Measurements from ENCODE around the gene NKAIN2.
"Not testable (repeated sequence)": the region's sequence is repeated elsewhere in the genome, so short reads cannot be mapped to it uniquely, and the experiment has no call there.

NKAIN2 gene

DNA sequence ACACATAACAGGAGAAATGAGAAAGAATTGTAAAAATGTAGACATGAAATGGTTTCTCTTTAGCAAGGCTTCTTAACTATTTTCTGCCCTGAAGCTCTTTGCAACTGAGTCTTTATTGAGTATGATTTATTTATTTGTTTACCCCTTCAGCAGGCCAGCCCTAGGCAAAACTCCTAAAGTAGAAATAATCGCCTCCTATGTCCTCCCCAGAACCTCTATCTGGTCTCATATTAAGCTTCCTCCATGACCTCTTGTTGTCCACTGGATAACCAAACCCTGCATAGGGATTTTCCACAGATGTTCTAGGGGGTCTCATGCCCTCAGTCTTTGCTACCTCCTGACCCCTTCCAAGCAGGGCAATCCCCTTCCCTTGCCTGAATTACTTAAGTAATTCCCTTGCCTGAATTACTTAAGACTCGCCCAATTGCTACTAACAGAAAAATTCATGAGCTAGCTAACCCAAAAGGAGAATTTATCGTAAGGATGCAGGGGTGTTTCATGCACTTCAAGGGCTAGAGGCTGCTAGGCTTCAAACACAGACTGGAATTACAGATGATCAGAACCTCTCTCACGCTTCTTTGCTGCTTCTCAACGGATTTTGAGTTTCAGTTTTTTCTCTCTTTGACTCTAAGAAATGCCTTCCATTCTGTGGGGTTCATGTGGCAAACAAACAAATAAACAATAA, 732.6 kb downstream of the NKAIN2 start:
- peaks cover 3% of the 10 kb centered on the region for H3K9me3 Mint-ChIP-seq
- no peaks in the 10 kb centered on the region for H3K27me3 Mint-ChIP-seq
- no peak overlapping the region for H3K27ac Mint-ChIP-seq
- no peak for ATAC-seq
- H3K4me1 Mint-ChIP-seq: no peaks in the 10 kb centered on the region
- no peak overlapping the region for H3K4me3 Mint-ChIP-seq
- DNase-seq: no peak
- no peaks in the 10 kb centered on the region for H3K36me3 Mint-ChIP-seq (ENCODE audit: low read depth)

DNA sequence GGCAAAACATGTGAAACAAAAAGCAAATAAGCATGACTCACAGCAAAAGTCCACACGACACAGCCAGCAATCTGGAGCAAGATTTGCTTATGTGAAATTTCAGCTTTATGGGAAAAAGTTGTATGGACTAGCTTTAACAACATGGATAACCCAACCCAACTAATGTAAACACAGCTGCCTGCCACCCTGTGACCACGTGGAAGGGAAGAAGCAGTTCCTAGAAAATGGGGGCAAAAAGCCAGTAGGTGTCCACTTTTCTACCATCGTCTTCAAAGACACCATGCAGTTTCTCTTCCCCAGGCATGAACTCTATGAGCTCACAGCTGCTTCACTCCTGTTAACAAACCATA, 733.2 kb downstream of the NKAIN2 start:
- no peak overlapping the region for H3K27ac Mint-ChIP-seq
- peaks cover 3% of the 10 kb centered on the region for H3K9me3 Mint-ChIP-seq
- DNase-seq (no peak), ATAC-seq (no peak)
- no peaks in the 10 kb centered on the region for H3K36me3 Mint-ChIP-seq (ENCODE audit: low read depth)
- H3K4me1 Mint-ChIP-seq: no peaks in the 10 kb centered on the region
- H3K27me3 Mint-ChIP-seq: no peaks in the 10 kb centered on the region
- H3K4me3 Mint-ChIP-seq: no peak overlapping the region

DNA sequence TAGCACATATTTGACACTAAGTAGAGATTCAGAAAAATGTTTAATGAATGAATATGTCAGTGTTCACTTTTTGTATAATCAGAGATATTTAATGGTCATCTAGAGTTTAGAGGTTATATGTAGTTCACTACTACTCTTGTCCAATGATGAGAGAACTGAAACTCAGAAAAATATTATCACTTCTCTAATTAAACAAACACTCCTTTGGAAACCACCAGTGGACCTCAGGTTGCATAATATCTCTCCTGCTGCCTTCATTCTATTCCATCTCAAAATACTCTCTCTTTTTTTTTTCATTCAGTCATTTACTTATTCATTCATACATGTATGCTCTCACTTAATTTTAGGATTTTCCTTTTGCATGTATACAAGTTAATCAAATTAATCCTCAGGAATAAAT, 735.4 kb downstream of the NKAIN2 start:
- peaks cover 3% of the 10 kb centered on the region for H3K9me3 Mint-ChIP-seq

DNA sequence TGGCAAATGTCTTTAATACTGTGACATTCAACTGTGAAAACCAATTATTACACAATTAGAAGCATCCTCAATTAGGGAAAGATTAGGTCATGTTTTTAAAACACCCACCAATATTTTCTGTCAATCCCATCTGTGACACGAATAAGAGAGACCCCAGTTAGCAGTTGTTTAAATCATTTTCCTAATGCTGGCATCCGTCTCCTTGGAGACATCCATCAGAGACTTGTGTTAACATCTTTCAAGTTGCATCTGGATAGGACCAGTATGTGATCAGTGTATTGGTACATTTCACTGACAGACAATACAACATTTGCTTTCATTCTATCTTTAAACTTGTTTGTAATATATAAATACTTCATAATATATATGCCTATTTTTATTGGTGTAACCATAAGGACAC, 737.9 kb downstream of the NKAIN2 start:
- no peaks in the 10 kb centered on the region for H3K4me1 Mint-ChIP-seq
- H3K9me3 Mint-ChIP-seq: no peaks in the 10 kb centered on the region
- H3K27me3 Mint-ChIP-seq: no peaks in the 10 kb centered on the region
- ATAC-seq: no peak
- no peak for DNase-seq
- H3K36me3 Mint-ChIP-seq (ENCODE audit: low read depth): no peaks in the 10 kb centered on the region
- no peak overlapping the region for H3K27ac Mint-ChIP-seq
- H3K4me3 Mint-ChIP-seq: no peak overlapping the region

More for the DNA sequence above, 735.4 kb downstream of the NKAIN2 start:
- DNase-seq (no peak), ATAC-seq (no peak)
- Mint-ChIP-seq H3K36me3 (ENCODE audit: low read depth) (no peaks in the 10 kb centered on the region), H3K27ac (no peak overlapping the region), H3K4me1 (no peaks in the 10 kb centered on the region), H3K27me3 (no peaks in the 10 kb centered on the region), H3K4me3 (no peak overlapping the region)

DNA sequence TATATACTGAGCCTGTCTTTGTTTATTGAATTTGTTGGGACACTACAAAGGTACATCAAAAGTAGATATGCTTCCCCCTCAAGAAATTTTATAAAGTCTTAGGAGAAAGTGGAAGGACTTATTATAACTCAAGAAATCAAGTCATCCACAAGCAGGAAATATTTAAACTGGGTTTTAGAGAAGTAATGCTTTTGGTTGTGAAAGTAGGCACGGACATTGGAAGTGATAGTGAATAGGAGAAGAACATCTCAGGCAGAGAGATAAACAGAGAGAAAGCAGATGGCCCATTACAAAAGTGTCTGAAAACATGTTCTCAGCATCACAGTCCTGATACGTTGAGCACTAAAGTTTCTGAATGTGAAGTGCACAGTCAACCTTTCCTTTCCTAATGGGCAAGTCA, 742.9 kb downstream of the NKAIN2 start:
- Mint-ChIP-seq H3K27me3 (no peaks in the 10 kb centered on the region), H3K9me3 (peaks cover 3% of the 10 kb centered on the region), H3K36me3 (ENCODE audit: low read depth) (no peaks in the 10 kb centered on the region), H3K4me3 (no peak overlapping the region), H3K4me1 (no peaks in the 10 kb centered on the region), H3K27ac (no peak overlapping the region)
- DNase-seq (no peak), ATAC-seq (no peak)

DNA sequence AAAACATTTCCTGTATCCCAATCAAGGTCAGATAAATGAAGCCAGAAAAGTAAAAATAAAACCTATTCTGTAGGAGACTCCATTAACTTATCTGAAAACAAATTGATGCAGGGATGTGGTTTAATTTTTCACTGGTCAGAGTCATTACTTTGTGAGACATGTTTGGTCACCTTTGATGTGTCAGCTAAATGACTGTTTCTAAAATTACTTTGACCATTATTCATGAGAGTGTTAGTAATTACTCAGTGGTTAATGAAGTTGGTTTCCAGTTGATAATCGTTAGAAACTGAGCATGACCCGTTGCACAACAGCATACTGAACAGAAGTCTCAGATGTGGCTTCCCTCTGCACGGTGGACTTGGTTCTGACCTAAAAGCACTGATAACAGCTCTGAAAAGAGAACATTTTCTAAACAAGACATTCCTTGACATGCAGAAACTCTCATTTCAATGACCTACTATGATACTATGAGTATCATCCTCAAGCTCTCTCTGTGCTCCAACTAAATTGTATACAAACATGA, 748.1 kb downstream of the NKAIN2 start:
- peaks cover 3% of the 10 kb centered on the region for H3K9me3 Mint-ChIP-seq
- H3K4me3 Mint-ChIP-seq: no peak overlapping the region
- no peak for ATAC-seq
- H3K4me1 Mint-ChIP-seq: no peaks in the 10 kb centered on the region
- no peaks in the 10 kb centered on the region for H3K36me3 Mint-ChIP-seq (ENCODE audit: low read depth)
- no peak for DNase-seq
- no peak overlapping the region for H3K27ac Mint-ChIP-seq
- no peaks in the 10 kb centered on the region for H3K27me3 Mint-ChIP-seq

DNA sequence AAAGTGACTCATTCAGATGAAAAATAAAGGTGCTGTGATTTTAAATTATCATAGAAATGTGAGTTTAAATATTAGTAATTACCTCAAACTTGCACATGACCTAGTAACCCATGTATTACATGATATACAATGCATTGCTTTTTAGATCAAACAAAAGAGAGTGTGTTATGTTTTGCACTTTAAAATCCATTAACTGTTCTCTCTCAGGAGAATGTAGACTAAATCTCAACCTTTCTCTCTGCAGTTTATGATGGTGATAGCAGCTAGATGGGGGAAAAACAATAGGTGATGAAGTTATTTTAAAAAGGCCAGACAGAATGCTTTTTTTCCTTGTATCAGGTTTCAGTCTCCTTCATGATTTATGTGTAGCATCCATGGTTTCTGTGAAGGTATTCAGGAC, 754.2 kb downstream of the NKAIN2 start:
- Mint-ChIP-seq H3K4me3 (no peak overlapping the region), H3K9me3 (no peaks in the 10 kb centered on the region), H3K36me3 (ENCODE audit: low read depth) (no peaks in the 10 kb centered on the region), H3K27ac (no peak overlapping the region), H3K4me1 (no peaks in the 10 kb centered on the region), H3K27me3 (no peaks in the 10 kb centered on the region)
- no peak for ATAC-seq
- no peak for DNase-seq

DNA sequence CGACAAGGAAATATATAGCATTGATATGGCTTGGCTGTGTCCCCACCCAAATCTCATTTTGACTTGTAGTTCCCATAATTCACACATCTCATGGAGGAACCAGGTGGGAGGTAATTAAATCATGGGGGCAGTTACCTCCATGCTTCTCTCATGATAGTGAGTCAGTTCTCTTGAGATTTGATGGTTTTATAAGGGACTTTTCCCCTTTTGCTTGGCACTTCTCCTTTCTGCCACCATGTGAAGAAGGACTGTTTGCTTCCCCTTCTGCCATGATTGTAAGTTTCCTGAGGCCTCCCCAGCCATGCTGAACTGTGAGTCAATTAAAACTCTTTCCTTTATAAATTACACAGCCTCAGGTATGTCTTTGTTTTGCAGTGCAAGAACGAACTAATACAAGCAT, 756.4 kb downstream of the NKAIN2 start:
- not testable (repeated sequence) for H3K36me3 Mint-ChIP-seq (ENCODE audit: low read depth); H3K27ac Mint-ChIP-seq

DNA sequence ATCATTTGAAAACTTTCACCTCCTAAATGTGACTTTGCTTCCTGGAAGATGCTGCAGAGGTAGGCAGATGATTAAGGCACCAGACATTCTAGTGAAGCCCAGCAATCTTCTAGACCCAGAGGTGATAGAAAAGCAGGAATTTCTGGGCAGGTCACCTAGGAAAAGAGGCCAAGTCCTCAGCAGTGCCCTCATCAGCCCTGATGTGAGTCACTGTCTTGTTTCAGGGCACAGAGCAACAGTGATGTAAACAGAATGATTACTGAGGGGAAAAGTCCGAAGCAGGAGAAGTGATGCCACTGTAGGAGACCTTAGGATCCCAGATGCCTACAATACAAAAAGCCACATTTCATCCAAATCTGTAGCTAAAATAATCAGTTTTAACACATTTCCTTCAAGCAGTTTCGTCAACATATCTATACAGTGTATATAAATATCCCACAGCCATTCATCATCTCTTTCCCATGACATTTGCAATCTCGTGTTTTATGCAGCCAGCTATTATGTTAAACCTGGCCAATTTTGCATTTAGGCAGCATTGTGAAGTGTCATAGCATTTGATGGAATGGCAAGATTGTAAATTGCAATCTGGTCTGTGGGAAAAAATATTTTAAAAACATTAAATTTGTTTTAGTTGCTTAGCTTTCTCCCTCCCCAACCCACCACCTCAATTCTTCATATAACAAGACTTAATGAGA, 757.4 kb downstream of the NKAIN2 start:
- Mint-ChIP-seq H3K4me3 (no peak overlapping the region), H3K9me3 (peaks cover 4% of the 10 kb centered on the region), H3K27ac (no peak overlapping the region), H3K4me1 (no peaks in the 10 kb centered on the region), H3K36me3 (ENCODE audit: low read depth) (no peaks in the 10 kb centered on the region), H3K27me3 (no peaks in the 10 kb centered on the region)
- ATAC-seq (no peak), DNase-seq (no peak)

More for the DNA sequence above, 756.4 kb downstream of the NKAIN2 start:
- ATAC-seq, H3K27me3 Mint-ChIP-seq, DNase-seq, H3K9me3 Mint-ChIP-seq, H3K4me1 Mint-ChIP-seq, H3K4me3 Mint-ChIP-seq: not testable (repeated sequence)

DNA sequence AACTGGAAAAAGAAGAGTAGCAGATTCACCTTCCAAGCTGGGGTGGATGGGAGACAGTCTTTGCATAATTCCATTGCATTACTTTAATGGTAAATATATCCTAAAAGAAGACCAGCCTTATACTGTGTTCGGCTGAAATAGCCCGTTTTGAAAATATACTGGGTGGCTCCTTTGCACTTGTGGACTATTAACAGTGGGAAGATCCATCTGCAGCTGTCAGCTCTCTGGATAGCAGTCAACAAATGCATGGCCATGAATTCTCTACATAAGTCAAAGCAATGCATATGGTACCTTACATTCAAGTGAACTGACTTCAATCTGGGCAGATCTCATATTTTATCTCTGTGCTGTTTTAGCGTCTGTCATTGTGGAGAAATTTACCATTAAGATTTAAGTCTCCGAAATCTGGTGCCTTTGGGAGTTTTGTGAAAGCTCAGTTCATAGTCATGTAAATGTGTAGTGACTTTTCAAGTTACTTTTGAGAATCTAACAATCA, 758.0 kb downstream of the NKAIN2 start:
- H3K9me3 Mint-ChIP-seq: peaks cover 4% of the 10 kb centered on the region
- no peak for DNase-seq
- no peaks in the 10 kb centered on the region for H3K27me3 Mint-ChIP-seq
- H3K36me3 Mint-ChIP-seq (ENCODE audit: low read depth): no peaks in the 10 kb centered on the region
- H3K4me3 Mint-ChIP-seq: no peak overlapping the region
- no peaks in the 10 kb centered on the region for H3K4me1 Mint-ChIP-seq
- H3K27ac Mint-ChIP-seq: no peak overlapping the region
- no peak for ATAC-seq

DNA sequence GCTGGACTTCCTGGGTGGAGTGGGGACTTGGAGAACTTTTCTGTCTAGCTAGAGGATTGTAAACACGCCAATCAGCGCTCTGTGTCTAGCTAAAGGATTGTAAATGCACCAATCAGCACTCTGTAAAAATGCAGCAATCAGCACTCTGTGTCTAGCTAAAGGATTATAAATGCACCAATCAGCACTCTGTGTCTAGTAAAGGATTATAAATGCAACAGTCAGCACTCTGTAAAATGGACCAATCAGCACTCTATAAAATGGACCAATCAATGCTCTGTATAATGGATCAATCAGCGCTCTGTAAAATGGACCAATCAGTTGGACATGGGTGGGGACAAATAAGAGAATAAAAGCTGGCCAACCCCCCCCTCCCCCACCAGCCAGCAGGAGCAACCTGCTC, 760.5 kb downstream of the NKAIN2 start:
- not testable (repeated sequence) for H3K4me3 Mint-ChIP-seq; DNase-seq; H3K27ac Mint-ChIP-seq; H3K36me3 Mint-ChIP-seq (ENCODE audit: low read depth); H3K9me3 Mint-ChIP-seq; ATAC-seq; H3K27me3 Mint-ChIP-seq; H3K4me1 Mint-ChIP-seq

DNA sequence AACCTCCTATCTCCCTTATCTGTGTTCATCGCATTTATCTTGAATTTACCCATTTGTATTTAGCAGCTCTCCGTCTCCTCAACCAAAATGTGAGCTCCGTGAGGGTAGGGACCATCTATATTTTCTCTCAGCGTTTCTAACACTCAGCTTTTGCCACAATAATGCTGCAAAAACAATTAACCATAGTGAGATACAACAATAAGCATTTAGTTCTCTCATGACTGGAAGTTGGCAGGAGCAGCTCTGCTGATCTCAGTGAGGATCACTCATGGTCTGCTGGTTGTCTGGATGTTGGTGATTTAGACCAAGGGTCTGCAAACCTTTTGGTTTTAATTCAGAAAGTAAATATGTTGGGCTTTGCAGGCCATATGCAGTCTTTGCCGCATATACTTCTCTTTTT, 763.7 kb downstream of the NKAIN2 start:
- Mint-ChIP-seq H3K9me3 (peaks cover 21% of the 10 kb centered on the region), H3K27ac (no peak overlapping the region), H3K27me3 (no peaks in the 10 kb centered on the region), H3K4me1 (no peaks in the 10 kb centered on the region), H3K4me3 (no peak overlapping the region), H3K36me3 (ENCODE audit: low read depth) (no peaks in the 10 kb centered on the region)
- no peak for DNase-seq
- no peak for ATAC-seq

DNA sequence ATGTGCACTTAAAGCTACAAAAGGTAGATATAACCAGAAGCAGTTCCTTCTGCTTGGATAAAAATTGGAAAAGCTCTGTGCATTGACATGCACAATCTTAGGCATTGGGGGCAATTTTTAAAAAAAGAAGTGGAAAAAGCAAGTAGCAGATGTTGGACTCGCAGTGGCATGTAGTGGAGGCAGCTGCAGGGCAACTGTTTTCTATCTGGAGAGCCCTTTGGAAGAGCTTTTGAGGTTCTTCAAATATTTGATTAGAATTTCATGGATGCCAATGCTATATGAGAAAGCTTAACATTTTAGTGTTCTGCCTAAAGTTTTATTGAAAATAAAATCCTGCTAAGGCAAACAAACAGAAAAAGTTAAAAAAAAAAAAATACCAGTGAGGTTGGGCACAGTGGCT, 770.3 kb downstream of the NKAIN2 start:
- ATAC-seq: no peak
- no peak for DNase-seq
- H3K9me3 Mint-ChIP-seq: peaks cover 18% of the 10 kb centered on the region
- H3K27ac Mint-ChIP-seq: no peak overlapping the region
- no peak overlapping the region for H3K4me3 Mint-ChIP-seq
- no peaks in the 10 kb centered on the region for H3K27me3 Mint-ChIP-seq
- no peaks in the 10 kb centered on the region for H3K4me1 Mint-ChIP-seq
- H3K36me3 Mint-ChIP-seq (ENCODE audit: low read depth): no peaks in the 10 kb centered on the region

DNA sequence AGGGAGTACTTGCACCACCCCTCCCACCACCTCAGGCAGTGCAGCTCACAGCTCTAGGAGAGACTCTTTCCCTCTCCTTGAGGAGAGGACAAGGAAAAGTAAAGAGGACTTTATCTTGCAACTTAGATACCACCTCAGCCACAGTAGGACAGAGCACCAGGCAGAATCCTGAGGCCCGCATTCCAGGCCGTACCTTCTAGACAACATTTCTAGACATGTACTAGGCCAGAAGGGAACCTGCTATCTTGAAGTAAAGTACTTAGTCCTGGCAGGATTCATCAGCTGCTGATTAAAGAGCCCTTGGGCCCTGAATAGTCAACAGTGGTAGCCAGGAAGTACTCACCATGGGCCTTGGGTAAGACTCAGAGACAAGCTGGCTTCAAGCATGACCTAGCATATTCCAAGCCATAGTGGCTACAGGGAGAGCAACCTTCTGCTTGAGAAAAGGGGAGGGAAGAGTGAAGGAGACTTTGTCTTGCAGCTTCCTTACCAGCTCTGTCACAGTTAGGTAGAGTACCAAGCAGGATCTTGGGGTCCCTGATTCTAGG, 774.1 kb downstream of the NKAIN2 start:
- Mint-ChIP-seq H3K4me1 (no peaks in the 10 kb centered on the region), H3K9me3 (no peaks in the 10 kb centered on the region), H3K27ac (no peak overlapping the region), H3K27me3 (no peaks in the 10 kb centered on the region), H3K36me3 (ENCODE audit: low read depth) (no peaks in the 10 kb centered on the region), H3K4me3 (no peak overlapping the region)
- no peak for DNase-seq
- ATAC-seq: no peak

DNA sequence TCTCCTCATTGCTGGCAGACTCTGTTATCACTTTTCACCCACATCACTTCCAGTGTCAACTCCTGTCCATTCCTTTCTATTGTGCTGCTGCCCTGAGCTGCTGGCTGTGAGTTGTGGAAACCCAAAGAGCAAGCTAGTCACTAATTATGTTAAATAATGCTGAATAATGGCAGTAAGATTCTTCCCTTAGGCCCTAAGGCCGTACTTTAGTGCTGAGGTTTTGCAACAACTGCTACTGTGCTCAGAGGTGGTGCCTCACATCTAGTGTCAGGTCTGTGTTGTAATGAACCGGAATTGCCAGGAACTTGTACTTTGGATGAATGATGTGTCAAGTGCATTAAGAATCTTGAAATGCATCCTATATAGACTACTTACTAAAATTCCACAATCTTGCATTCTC, 786.3 kb downstream of the NKAIN2 start:
- no peaks in the 10 kb centered on the region for H3K36me3 Mint-ChIP-seq (ENCODE audit: low read depth)
- no peaks in the 10 kb centered on the region for H3K27me3 Mint-ChIP-seq
- ATAC-seq: no peak

More for the DNA sequence above, 786.3 kb downstream of the NKAIN2 start:
- no peak for DNase-seq
- Mint-ChIP-seq H3K9me3 (peaks cover 8% of the 10 kb centered on the region), H3K4me3 (no peak overlapping the region), H3K4me1 (no peaks in the 10 kb centered on the region), H3K27ac (no peak overlapping the region)
